Tibial artery (tissue), 4 donors: ENCODE data around the gene FCHSD1.

Source experiments
- DNase-seq, 2 donors: peaks; one replicate each; pipeline ENCODE4 v3.0.0-alpha.2; 2019
- H3K27ac ChIP-seq, 2 donors: fragments of 200-600 bp; sonication (generic) in 1 of 2; 1 replicate in 1 of 2; 2 replicates in 1 of 2; pipeline ENCODE4 v1.5.1; 2018 to 2019; ENCODE audit warnings: mild to moderate bottlenecking in 1 of 2
- H3K27me3 ChIP-seq, 2 donors: fragments of 200-600 bp; sonication (generic) in 1 of 2; one replicate each; pipeline versions ENCODE4 v1.5.1 to v1.6.0; 2016 to 2019
- H3K36me3 ChIP-seq, 3 donors: fragments of 200-600 bp; sonication (generic) in 2 of 3; one replicate each; pipeline ENCODE4 v1.5.1; 2016 to 2019; ENCODE audit warnings: mild to moderate bottlenecking in 2 of 3
- H3K4me1 ChIP-seq, 4 donors: fragments of 200-600 bp; sonication (generic) in 2 of 4; 1 replicate in 3 of 4; 2 replicates in 1 of 4; pipeline ENCODE4 v1.5.1; 2016 to 2019
- H3K4me3 ChIP-seq, 2 donors: fragments of 200-600 bp; sonication (generic) in 1 of 2; 1 replicate in 1 of 2; 2 replicates in 1 of 2; pipeline ENCODE4 v1.5.1; 2018 to 2019; ENCODE audit warnings: mild to moderate bottlenecking in 2 of 2
- H3K9me3 ChIP-seq, 3 donors: fragments of 200-600 bp; sonication (generic) in 1 of 3; one replicate each; pipeline ENCODE4 v1.5.1; 2016 to 2019
- CTCF ChIP-seq, 2 experiments: fragments of 200-600 bp in 1 of 2; fragments of 450-650 bp in 1 of 2; IDR thresholded peaks; one replicate each; pipeline ENCODE4 v1.5.1; 2017 to 2019; ENCODE audit warnings: antibody characterized with exemption in 2 of 2, mild to moderate bottlenecking in 1 of 2, moderate library complexity in 1 of 2
- intact Hi-C: fragments of 100-400 bp; cut with DNase I; formaldehyde crosslinking; loops from one replicate; pipeline ENCODE4 v1.15.0; 2023; ENCODE audit warnings: low total_unique reads

FCHSD1 gene

GRCh38 chr5:141596867-141597266 lies 54.4 kb downstream of the FCHSD1 start:
- H3K4me3 ChIP-seq = no peak overlapping the region
- peaks cover 0 to 32% (median 13%) of the 10 kb centered on the region in 4 donors for H3K4me1 ChIP-seq
- peaks cover 0 to 15% (median 5%) of the 10 kb centered on the region in 3 donors for H3K36me3 ChIP-seq
- DNase-seq = no peak
- TF ChIP-seq CTCF (IDR thresholded peaks at IDR 0.05) = no peak
- H3K9me3 ChIP-seq = no peaks in the 10 kb centered on the region
- no peak overlapping the region for H3K27ac ChIP-seq
- intact Hi-C loops = no loop called here
- no peaks in the 10 kb centered on the region for H3K27me3 ChIP-seq

- no peak for TF ChIP-seq CTCF (IDR thresholded peaks at IDR 0.05)
- H3K4me3 ChIP-seq = no peak overlapping the region
- no peak overlapping the region for H3K27ac ChIP-seq
- no peaks in the 10 kb centered on the region for H3K9me3 ChIP-seq
- H3K36me3 ChIP-seq = peaks cover 15 to 34% (median 25%) of the 10 kb centered on the region in 3 donors
- intact Hi-C loops = no loop called here
- DNase-seq = no peak
- peaks cover 0 to 7% (median 5%) of the 10 kb centered on the region in 4 donors for H3K4me1 ChIP-seq
- H3K27me3 ChIP-seq = no peaks in the 10 kb centered on the region
Observed at GRCh38 chr5:141590127-141590526, 61.1 kb downstream of the FCHSD1 start.
